Measurements from ENCODE around the gene PEX16.

GRCh38 chr11:45949992-45950407, 32.3 kb upstream of the PEX16 start:
- TF ChIP-seq, protein P1, sequence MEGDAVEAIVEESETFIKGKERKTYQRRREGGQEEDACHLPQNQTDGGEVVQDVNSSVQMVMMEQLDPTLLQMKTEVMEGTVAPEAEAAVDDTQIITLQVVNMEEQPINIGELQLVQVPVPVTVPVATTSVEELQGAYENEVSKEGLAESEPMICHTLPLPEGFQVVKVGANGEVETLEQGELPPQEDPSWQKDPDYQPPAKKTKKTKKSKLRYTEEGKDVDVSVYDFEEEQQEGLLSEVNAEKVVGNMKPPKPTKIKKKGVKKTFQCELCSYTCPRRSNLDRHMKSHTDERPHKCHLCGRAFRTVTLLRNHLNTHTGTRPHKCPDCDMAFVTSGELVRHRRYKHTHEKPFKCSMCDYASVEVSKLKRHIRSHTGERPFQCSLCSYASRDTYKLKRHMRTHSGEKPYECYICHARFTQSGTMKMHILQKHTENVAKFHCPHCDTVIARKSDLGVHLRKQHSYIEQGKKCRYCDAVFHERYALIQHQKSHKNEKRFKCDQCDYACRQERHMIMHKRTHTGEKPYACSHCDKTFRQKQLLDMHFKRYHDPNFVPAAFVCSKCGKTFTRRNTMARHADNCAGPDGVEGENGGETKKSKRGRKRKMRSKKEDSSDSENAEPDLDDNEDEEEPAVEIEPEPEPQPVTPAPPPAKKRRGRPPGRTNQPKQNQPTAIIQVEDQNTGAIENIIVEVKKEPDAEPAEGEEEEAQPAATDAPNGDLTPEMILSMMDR (IDR thresholded peaks at IDR 0.05) = no peak
- no peak for TF ChIP-seq POLR2A (IDR thresholded peaks at IDR 0.05)

Measured in esophagus squamous epithelium (tissue), 4 donors.